ENCODE data around the gene TMEM80. TPM values are rescaled to one million over a fixed set of nuclear protein-coding genes. Genes with fewer than 3 reads are reported as not detected.

Gene TMEM80
- total and polyA plus RNA-seq, 9 of the 15 experiments (the other 6 are each of a cell fraction or from before 2014, with no cell fraction given) = 5.1 to 30.1 (median 12.4) TPM

DNA sequence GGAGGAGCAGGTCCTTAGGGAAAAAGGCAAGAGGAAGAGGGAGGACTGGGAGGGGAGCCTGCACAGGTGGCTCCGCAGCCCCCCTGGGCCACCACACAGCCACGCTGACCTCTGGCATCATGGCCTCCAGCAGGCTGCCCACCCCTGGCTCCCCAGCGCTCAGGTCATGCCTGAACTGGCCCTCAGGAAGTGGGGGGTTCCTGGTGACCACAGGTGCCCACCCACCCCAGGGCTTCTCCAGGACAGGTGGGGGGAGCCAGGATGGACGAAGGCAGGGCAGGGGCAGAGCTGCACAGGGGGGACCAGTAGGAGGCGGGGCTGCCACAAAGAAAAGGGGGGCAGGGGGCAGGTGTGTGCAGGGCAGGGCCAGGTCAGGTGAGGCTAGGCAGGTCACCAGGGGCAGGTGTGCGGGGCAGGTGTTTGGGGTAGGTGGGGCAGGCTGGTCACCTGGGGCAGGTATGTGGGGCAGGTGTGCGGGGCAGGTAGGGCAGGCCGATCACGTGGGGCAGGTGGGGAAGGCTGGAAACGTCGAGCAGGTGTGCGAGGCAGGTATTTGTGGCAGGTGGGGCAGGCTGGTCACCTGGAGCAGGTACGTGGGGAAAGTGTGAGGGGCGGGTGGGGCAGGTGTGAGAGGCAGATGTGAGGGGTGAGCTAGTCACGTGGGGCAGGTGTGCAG lies 1.6 kb upstream of the TMEM80 start (continued):
- TF ChIP-seq, protein P1, sequence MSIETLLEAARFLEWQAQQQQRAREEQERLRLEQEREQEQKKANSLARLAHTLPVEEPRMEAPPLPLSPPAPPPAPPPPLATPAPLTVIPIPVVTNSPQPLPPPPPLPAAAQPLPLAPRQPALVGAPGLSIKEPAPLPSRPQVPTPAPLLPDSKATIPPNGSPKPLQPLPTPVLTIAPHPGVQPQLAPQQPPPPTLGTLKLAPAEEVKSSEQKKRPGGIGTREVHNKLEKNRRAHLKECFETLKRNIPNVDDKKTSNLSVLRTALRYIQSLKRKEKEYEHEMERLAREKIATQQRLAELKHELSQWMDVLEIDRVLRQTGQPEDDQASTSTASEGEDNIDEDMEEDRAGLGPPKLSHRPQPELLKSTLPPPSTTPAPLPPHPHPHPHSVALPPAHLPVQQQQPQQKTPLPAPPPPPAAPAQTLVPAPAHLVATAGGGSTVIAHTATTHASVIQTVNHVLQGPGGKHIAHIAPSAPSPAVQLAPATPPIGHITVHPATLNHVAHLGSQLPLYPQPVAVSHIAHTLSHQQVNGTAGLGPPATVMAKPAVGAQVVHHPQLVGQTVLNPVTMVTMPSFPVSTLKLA (conservative IDR thresholded peaks at IDR 0.05) = no peak
- TF ChIP-seq ZNF311 (CRISPR knock-in tag; IDR thresholded peaks at IDR 0.05) (no peak), RBM14 (IDR thresholded peaks at IDR 0.05; ENCODE audit: borderline replicate concordance, insufficient read depth, low read depth, low read length) (0 out of 2 replicates have a peak, but pooled peaks have one; percentile 57), HMGN3 (IDR thresholded peaks at IDR 0.05; ENCODE audit: borderline replicate concordance, extremely low read depth, insufficient read length, low read depth, low read length) (peak; percentile 44), ADNP (tag; IDR thresholded peaks at IDR 0.05) (no peak), ATF7 (IDR thresholded peaks at IDR 0.05) (no peak), RBM25 (IDR thresholded peaks at IDR 0.05; ENCODE audit: low read depth, low read length, severe bottlenecking) (no peak), NCOA6 (IDR thresholded peaks at IDR 0.05) (no peak), HDGF (IDR thresholded peaks at IDR 0.05) (0 out of 2 replicates have a peak, but pooled peaks have one; percentile 64), RBFOX2 (IDR thresholded peaks at IDR 0.05; ENCODE audit: low read depth, low read length) (peak; percentile 77)
